ENCODE measurements around the gene BTBD9. TPM values are rescaled to one million over a fixed set of nuclear protein-coding genes. Genes with fewer than 3 reads are reported as not detected.

BTBD9 gene
- total and polyA plus RNA-seq, 2 of the 13 experiments (the other 11 are each of a cell fraction or from before 2014, with no cell fraction given), result 1.2 to 3.0 TPM

GRCh38 chr6:38631186-38631783 is 8.4 kb downstream of the BTBD9 start:
- Histone ChIP-seq H3K9me3 (ENCODE audit: low read length) (no peaks in the 10 kb centered on the region), H3K4me3 (replicated peaks in 1 of 3; ENCODE audit: insufficient read depth in 1 of 3, low read depth in 2 of 3, low read length in 3 of 3) (no peak overlapping the region), H3K79me2 (ENCODE audit: insufficient read depth, low read length) (no peaks in the 10 kb centered on the region), H3K4me2 (ENCODE audit: low read depth, low read length) (no peak overlapping the region), H4K20me1 (ENCODE audit: insufficient read depth, low read length) (no peaks in the 10 kb centered on the region), H3K27me3 (ENCODE audit: control insufficient read depth in 1 of 2, insufficient read depth in 2 of 2, low read length in 2 of 2) (no peaks in the 10 kb centered on the region), H3K36me3 (replicated peaks in 1 of 2; ENCODE audit: control insufficient read depth in 1 of 2, insufficient read depth in 2 of 2, low read length in 2 of 2) (no peaks in the 10 kb centered on the region), H2AFZ (ENCODE audit: low read length) (no peak overlapping the region), H3K27ac (ENCODE audit: extremely low read length, insufficient read depth, low read length) (no peak overlapping the region), H3K4me1 (ENCODE audit: insufficient read depth, low read length) (peaks cover 5% of the 10 kb centered on the region), H3K9ac (ENCODE audit: insufficient read depth, low read depth, low read length) (no peak overlapping the region)
- FAIRE-seq, result no peak
- intact Hi-C loops (cut with micrococcal nuclease; ENCODE audit: unreplicated experiment), result no loop called here
- no TSS peak for BruUV-seq (replicated peaks)
- DNase-seq (ENCODE audit: low spot score), result no peak
- ATAC-seq, result no peak
- 51% methylated on average over 3 of the region's 3 CpGs for WGBS (ENCODE audit: low lambda C conversion rate)
- ChIA-PET POLR2A (no interaction called here), CTCF (ENCODE audit: low intra/inter-chr PET ratio, low total read pairs) (no interaction called here)
- TF ChIP-seq ZNF414 (CRISPR knock-in tag; IDR thresholded peaks at IDR 0.05) (no peak), EEA1 (CRISPR knock-in tag; IDR thresholded peaks at IDR 0.05; ENCODE audit: borderline replicate concordance) (no peak), GATAD2A (CRISPR knock-in tag; IDR thresholded peaks at IDR 0.05) (no peak), KMT2B (CRISPR knock-in tag; IDR thresholded peaks at IDR 0.05) (no peak)
- in situ Hi-C loops (cut with HindIII; ENCODE audit: extremely low pct_ligation_motif_present, low pct_unique_long_range_greater_than_20kb), result no loop called here

- POLR2A ChIA-PET, result no interaction called here
- 87% methylated on average over 1 of the region's 1 CpG for WGBS (ENCODE audit: low lambda C conversion rate)
- no peaks in the 10 kb centered on the region for H3K9me3 ChIP-seq (ENCODE audit: low read length)
- no peak for DNase-seq (ENCODE audit: low spot score)
- CTCF ChIA-PET (ENCODE audit: low intra/inter-chr PET ratio, low total read pairs), result no interaction called here
- H3K4me1 ChIP-seq (ENCODE audit: insufficient read depth, low read length), result no peaks in the 10 kb centered on the region
- no peak for FAIRE-seq
- no peaks in the 10 kb centered on the region for H3K79me2 ChIP-seq (ENCODE audit: insufficient read depth, low read length)
- intact Hi-C loops (cut with micrococcal nuclease; ENCODE audit: unreplicated experiment) (no loop called here), in situ Hi-C loops (cut with HindIII; ENCODE audit: extremely low pct_ligation_motif_present, low pct_unique_long_range_greater_than_20kb) (no loop called here)
- ATAC-seq, result no peak
- H3K27ac ChIP-seq (ENCODE audit: extremely low read length, insufficient read depth, low read length), result no peak overlapping the region
- TF ChIP-seq CCDC6 (CRISPR knock-in tag; IDR thresholded peaks at IDR 0.05), result no peak
- H4K20me1 ChIP-seq (ENCODE audit: insufficient read depth, low read length), result no peaks in the 10 kb centered on the region
- no peaks in the 10 kb centered on the region for H3K36me3 ChIP-seq (replicated peaks in 1 of 2; ENCODE audit: control insufficient read depth in 1 of 2, insufficient read depth in 2 of 2, low read length in 2 of 2)
- H2AFZ ChIP-seq (ENCODE audit: low read length), result no peak overlapping the region
- H3K4me3 ChIP-seq (replicated peaks in 1 of 3; ENCODE audit: insufficient read depth in 1 of 3, low read depth in 2 of 3, low read length in 3 of 3), result no peak overlapping the region
- no TSS peak for BruUV-seq (replicated peaks)
- no peak overlapping the region for H3K4me2 ChIP-seq (ENCODE audit: low read depth, low read length)
- H3K9ac ChIP-seq (ENCODE audit: insufficient read depth, low read depth, low read length), result no peak overlapping the region
- no peaks in the 10 kb centered on the region for H3K27me3 ChIP-seq (ENCODE audit: control insufficient read depth in 1 of 2, insufficient read depth in 2 of 2, low read length in 2 of 2)
Observed at GRCh38 chr6:38625217-38625616, 14.5 kb downstream of the BTBD9 start.
